Measurements from ENCODE around the gene TMEM26.

The TMEM26 gene

GRCh38 chr10:61376377-61376776, 76.8 kb downstream of the TMEM26 start:
- Histone ChIP-seq H2BK15ac (ENCODE audit: low read depth, poor library complexity, severe bottlenecking) (no peak overlapping the region), H2AK5ac (ENCODE audit: low read length, severe bottlenecking) (no peak overlapping the region), H4K91ac (ENCODE audit: low read length) (no peak overlapping the region), H2AFZ (ENCODE audit: low read depth, low read length) (no peak overlapping the region), H3K27ac (ENCODE audit: low read length, poor library complexity, severe bottlenecking) (no peak overlapping the region), H3K4me2 (ENCODE audit: low read length, poor library complexity, severe bottlenecking) (no peak overlapping the region), H3K79me1 (replicated peaks; ENCODE audit: low read length, poor library complexity, severe bottlenecking) (no peaks in the 10 kb centered on the region), H4K8ac (ENCODE audit: low read length) (no peak overlapping the region), H3K36me3 (ENCODE audit: control insufficient read depth in 1 of 2, insufficient read depth in 2 of 2, low read depth in 1 of 2, low read length in 2 of 2) (no peaks in the 10 kb centered on the region), H3K9ac (ENCODE audit: low read length) (no peak overlapping the region), H3K23ac (ENCODE audit: low read length in 2 of 2) (no peak overlapping the region), H3K4ac (ENCODE audit: low read depth in 1 of 2, low read length in 2 of 2) (no peak overlapping the region), H3K14ac (ENCODE audit: low read length in 2 of 2) (no peak overlapping the region), H3K9me3 (ENCODE audit: control insufficient read depth, low read length) (peaks cover 14% of the 10 kb centered on the region), H2BK120ac (ENCODE audit: low read depth, low read length) (no peak overlapping the region), H3K18ac (ENCODE audit: low read depth in 1 of 2, low read length in 2 of 2) (no peak overlapping the region), H2BK12ac (ENCODE audit: low read length in 2 of 2) (no peak overlapping the region), H3K4me1 (ENCODE audit: control insufficient read depth, insufficient read depth, low read depth, low read length) (no peaks in the 10 kb centered on the region), H2BK5ac (ENCODE audit: low read depth, low read length, poor library complexity, severe bottlenecking) (no peak overlapping the region), H3K4me3 (ENCODE audit: insufficient read depth in 1 of 2, low read depth in 1 of 2, low read length in 2 of 2) (no peak overlapping the region), H3K27me3 (ENCODE audit: control insufficient read depth in 1 of 2, insufficient read depth in 1 of 2, low read length in 2 of 2) (no peaks in the 10 kb centered on the region)
- no peak for DNase-seq
- WGBS: 100% methylated on average over 1 of the region's 1 CpG

- Histone ChIP-seq H3K79me1 (replicated peaks; ENCODE audit: low read length, poor library complexity, severe bottlenecking) (no peaks in the 10 kb centered on the region), H2BK15ac (ENCODE audit: low read depth, poor library complexity, severe bottlenecking) (no peak overlapping the region), H3K18ac (ENCODE audit: low read depth in 1 of 2, low read length in 2 of 2) (no peak overlapping the region), H3K27me3 (ENCODE audit: control insufficient read depth in 1 of 2, insufficient read depth in 1 of 2, low read length in 2 of 2) (no peaks in the 10 kb centered on the region), H3K4ac (ENCODE audit: low read depth in 1 of 2, low read length in 2 of 2) (no peak overlapping the region), H3K4me2 (ENCODE audit: low read length, poor library complexity, severe bottlenecking) (no peak overlapping the region), H2AK5ac (ENCODE audit: low read length, severe bottlenecking) (no peak overlapping the region), H2BK12ac (ENCODE audit: low read length in 2 of 2) (no peak overlapping the region), H2BK5ac (ENCODE audit: low read depth, low read length, poor library complexity, severe bottlenecking) (no peak overlapping the region), H3K36me3 (ENCODE audit: control insufficient read depth in 1 of 2, insufficient read depth in 2 of 2, low read depth in 1 of 2, low read length in 2 of 2) (no peaks in the 10 kb centered on the region), H3K23ac (ENCODE audit: low read length in 2 of 2) (no peak overlapping the region), H3K27ac (ENCODE audit: low read length, poor library complexity, severe bottlenecking) (no peak overlapping the region), H3K4me1 (ENCODE audit: control insufficient read depth, insufficient read depth, low read depth, low read length) (no peaks in the 10 kb centered on the region), H3K14ac (ENCODE audit: low read length in 2 of 2) (no peak overlapping the region), H4K8ac (ENCODE audit: low read length) (no peak overlapping the region), H3K9me3 (ENCODE audit: control insufficient read depth, low read length) (no peaks in the 10 kb centered on the region), H2BK120ac (ENCODE audit: low read depth, low read length) (no peak overlapping the region), H2AFZ (ENCODE audit: low read depth, low read length) (no peak overlapping the region), H3K9ac (ENCODE audit: low read length) (no peak overlapping the region), H4K91ac (ENCODE audit: low read length) (no peak overlapping the region), H3K4me3 (ENCODE audit: insufficient read depth in 1 of 2, low read depth in 1 of 2, low read length in 2 of 2) (no peak overlapping the region)
- DNase-seq: no peak
- WGBS: 100% methylated on average over 1 of the region's 1 CpG
Observed at GRCh38 chr10:61366365-61366764, 86.8 kb downstream of the TMEM26 start.

GRCh38 chr10:61364619-61365018, 88.6 kb downstream of the TMEM26 start:
- H3K4me2 ChIP-seq (ENCODE audit: low read length, poor library complexity, severe bottlenecking): no peak overlapping the region
- no peaks in the 10 kb centered on the region for H3K36me3 ChIP-seq (ENCODE audit: control insufficient read depth in 1 of 2, insufficient read depth in 2 of 2, low read depth in 1 of 2, low read length in 2 of 2)
- H2BK120ac ChIP-seq (ENCODE audit: low read depth, low read length): no peak overlapping the region
- 99% methylated on average over 2 of the region's 2 CpGs for WGBS
- no peak overlapping the region for H3K4ac ChIP-seq (ENCODE audit: low read depth in 1 of 2, low read length in 2 of 2)
- H3K79me1 ChIP-seq (replicated peaks; ENCODE audit: low read length, poor library complexity, severe bottlenecking): no peaks in the 10 kb centered on the region
- H4K91ac ChIP-seq (ENCODE audit: low read length): no peak overlapping the region
- no peaks in the 10 kb centered on the region for H3K4me1 ChIP-seq (ENCODE audit: control insufficient read depth, insufficient read depth, low read depth, low read length)
- no peak overlapping the region for H2BK5ac ChIP-seq (ENCODE audit: low read depth, low read length, poor library complexity, severe bottlenecking)
- H2AFZ ChIP-seq (ENCODE audit: low read depth, low read length): no peak overlapping the region
- no peaks in the 10 kb centered on the region for H3K9me3 ChIP-seq (ENCODE audit: control insufficient read depth, low read length)
- no peak overlapping the region for H4K8ac ChIP-seq (ENCODE audit: low read length)
- no peak overlapping the region for H2BK12ac ChIP-seq (ENCODE audit: low read length in 2 of 2)
- no peaks in the 10 kb centered on the region for H3K27me3 ChIP-seq (ENCODE audit: control insufficient read depth in 1 of 2, insufficient read depth in 1 of 2, low read length in 2 of 2)
- H3K4me3 ChIP-seq (ENCODE audit: insufficient read depth in 1 of 2, low read depth in 1 of 2, low read length in 2 of 2): no peak overlapping the region
- DNase-seq: no peak
- H3K18ac ChIP-seq (ENCODE audit: low read depth in 1 of 2, low read length in 2 of 2): no peak overlapping the region
- no peak overlapping the region for H2AK5ac ChIP-seq (ENCODE audit: low read length, severe bottlenecking)
- no peak overlapping the region for H2BK15ac ChIP-seq (ENCODE audit: low read depth, poor library complexity, severe bottlenecking)
- H3K9ac ChIP-seq (ENCODE audit: low read length): no peak overlapping the region
- H3K14ac ChIP-seq (ENCODE audit: low read length in 2 of 2): no peak overlapping the region
- no peak overlapping the region for H3K27ac ChIP-seq (ENCODE audit: low read length, poor library complexity, severe bottlenecking)
- H3K23ac ChIP-seq (ENCODE audit: low read length in 2 of 2): no peak overlapping the region

DNA sequence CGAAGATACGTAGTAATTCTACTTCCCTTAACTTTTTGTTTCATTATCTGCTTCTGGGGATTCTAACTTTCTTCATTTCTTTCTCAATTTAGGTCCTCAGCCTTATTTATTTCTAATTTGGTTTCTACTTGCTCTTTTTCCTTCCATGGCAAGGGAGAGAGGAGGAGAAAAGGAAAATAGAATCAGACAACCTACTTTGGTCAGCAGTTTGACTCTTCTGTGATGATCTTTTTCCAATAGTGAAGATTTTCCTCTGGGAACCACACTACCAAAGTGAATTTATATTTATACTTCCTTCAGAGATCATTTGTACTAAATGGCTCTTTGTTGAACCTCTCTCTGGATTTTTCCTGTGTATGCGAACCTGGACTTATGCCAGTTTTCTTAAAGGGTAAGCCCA, 90.2 kb downstream of the TMEM26 start:
- WGBS: 95% methylated on average over 3 of the region's 3 CpGs
- no peaks in the 10 kb centered on the region for H3K36me3 ChIP-seq (ENCODE audit: control insufficient read depth in 1 of 2, insufficient read depth in 2 of 2, low read depth in 1 of 2, low read length in 2 of 2)
- no peaks in the 10 kb centered on the region for H3K4me1 ChIP-seq (ENCODE audit: control insufficient read depth, insufficient read depth, low read depth, low read length)
- H2BK120ac ChIP-seq (ENCODE audit: low read depth, low read length): no peak overlapping the region
- H3K18ac ChIP-seq (ENCODE audit: low read depth in 1 of 2, low read length in 2 of 2): no peak overlapping the region
- no peak overlapping the region for H3K4me2 ChIP-seq (ENCODE audit: low read length, poor library complexity, severe bottlenecking)
- no peak overlapping the region for H3K9ac ChIP-seq (ENCODE audit: low read length)
- no peaks in the 10 kb centered on the region for H3K79me1 ChIP-seq (replicated peaks; ENCODE audit: low read length, poor library complexity, severe bottlenecking)
- H3K27ac ChIP-seq (ENCODE audit: low read length, poor library complexity, severe bottlenecking): no peak overlapping the region
- H3K23ac ChIP-seq (ENCODE audit: low read length in 2 of 2): no peak overlapping the region
- H3K27me3 ChIP-seq (ENCODE audit: control insufficient read depth in 1 of 2, insufficient read depth in 1 of 2, low read length in 2 of 2): no peaks in the 10 kb centered on the region
- H2AK5ac ChIP-seq (ENCODE audit: low read length, severe bottlenecking): no peak overlapping the region
- no peak overlapping the region for H3K4me3 ChIP-seq (ENCODE audit: insufficient read depth in 1 of 2, low read depth in 1 of 2, low read length in 2 of 2)
- no peak overlapping the region for H4K91ac ChIP-seq (ENCODE audit: low read length)
- no peak overlapping the region for H3K4ac ChIP-seq (ENCODE audit: low read depth in 1 of 2, low read length in 2 of 2)
- H4K8ac ChIP-seq (ENCODE audit: low read length): no peak overlapping the region
- no peak overlapping the region for H3K14ac ChIP-seq (ENCODE audit: low read length in 2 of 2)
- DNase-seq: no peak
- no peak overlapping the region for H2BK5ac ChIP-seq (ENCODE audit: low read depth, low read length, poor library complexity, severe bottlenecking)
- no peak overlapping the region for H2BK12ac ChIP-seq (ENCODE audit: low read length in 2 of 2)
- H3K9me3 ChIP-seq (ENCODE audit: control insufficient read depth, low read length): no peaks in the 10 kb centered on the region
- no peak overlapping the region for H2AFZ ChIP-seq (ENCODE audit: low read depth, low read length)
- H2BK15ac ChIP-seq (ENCODE audit: low read depth, poor library complexity, severe bottlenecking): no peak overlapping the region
